Brain microvascular endothelial cell (primary cell): ENCODE results near the gene PATJ.

Experiments
- DNase-seq: peaks from one replicate; pipeline ENCODE4 v3.0.0-alpha.2; 2020
- H3K27ac ChIP-seq: fragments of 250-450 bp; sonication (Bioruptor Pico); 2 replicates; pipeline ENCODE4 v1.5.1; 2020; ENCODE audit warnings: mild to moderate bottlenecking, moderate library complexity
- H3K27me3 ChIP-seq: fragments of 250-450 bp; sonication (Bioruptor Pico); replicated peaks from 2 replicates; pipeline ENCODE4 v1.5.1; 2020; ENCODE audit warnings: mild to moderate bottlenecking
- H3K36me3 ChIP-seq: fragments of 250-450 bp; sonication (Bioruptor Pico); replicated peaks from 2 replicates; pipeline ENCODE4 v1.5.1; 2020; ENCODE audit warnings: mild to moderate bottlenecking
- H3K4me3 ChIP-seq: 2 replicates; pipeline ENCODE4 v1.5.1; 2011; ENCODE audit warnings: low read depth, mild to moderate bottlenecking, control low read depth, low read length, moderate library complexity
- CTCF ChIP-seq: IDR thresholded peaks from 2 replicates; pipeline ENCODE4 v1.5.1; 2011; ENCODE audit warnings: low read depth, mild to moderate bottlenecking, moderate library complexity, low read length, control low read depth, inconsistent platforms; ENCODE audit errors: missing control alignments
- in situ Hi-C: cut with HindIII; loops from 2 replicates; pipeline ENCODE4 v1.10.0; 2017; ENCODE audit warnings: low sequenced_read_pairs, low pct_ligation_motif_present

PATJ gene

DNA sequence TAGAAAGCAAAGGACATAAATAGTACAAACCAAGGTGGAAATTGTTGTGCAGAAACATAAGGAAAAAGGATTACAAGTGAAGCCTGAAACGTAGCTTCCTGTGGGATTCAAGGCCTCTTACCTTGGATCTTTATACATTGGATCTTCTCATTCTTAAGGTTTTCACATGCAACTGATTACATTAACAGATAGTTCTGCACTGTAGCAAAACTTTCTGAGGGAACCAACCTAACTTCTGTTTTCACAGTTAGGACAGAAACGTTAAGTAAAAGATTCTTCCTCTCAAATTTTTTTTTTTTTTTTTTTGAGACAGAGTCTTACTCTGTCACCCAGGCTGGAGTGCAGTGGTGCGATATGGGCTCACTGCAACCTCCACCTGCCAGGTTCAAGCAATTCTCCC is 9.6 kb upstream of the PATJ start:
- Histone ChIP-seq H3K4me3 (no peak overlapping the region), H3K27ac (no peak overlapping the region), H3K36me3 (no peaks in the 10 kb centered on the region), H3K27me3 (no peaks in the 10 kb centered on the region)
- no peak for TF ChIP-seq CTCF
- DNase-seq: no peak
- in situ Hi-C loops: no loop called here

DNA sequence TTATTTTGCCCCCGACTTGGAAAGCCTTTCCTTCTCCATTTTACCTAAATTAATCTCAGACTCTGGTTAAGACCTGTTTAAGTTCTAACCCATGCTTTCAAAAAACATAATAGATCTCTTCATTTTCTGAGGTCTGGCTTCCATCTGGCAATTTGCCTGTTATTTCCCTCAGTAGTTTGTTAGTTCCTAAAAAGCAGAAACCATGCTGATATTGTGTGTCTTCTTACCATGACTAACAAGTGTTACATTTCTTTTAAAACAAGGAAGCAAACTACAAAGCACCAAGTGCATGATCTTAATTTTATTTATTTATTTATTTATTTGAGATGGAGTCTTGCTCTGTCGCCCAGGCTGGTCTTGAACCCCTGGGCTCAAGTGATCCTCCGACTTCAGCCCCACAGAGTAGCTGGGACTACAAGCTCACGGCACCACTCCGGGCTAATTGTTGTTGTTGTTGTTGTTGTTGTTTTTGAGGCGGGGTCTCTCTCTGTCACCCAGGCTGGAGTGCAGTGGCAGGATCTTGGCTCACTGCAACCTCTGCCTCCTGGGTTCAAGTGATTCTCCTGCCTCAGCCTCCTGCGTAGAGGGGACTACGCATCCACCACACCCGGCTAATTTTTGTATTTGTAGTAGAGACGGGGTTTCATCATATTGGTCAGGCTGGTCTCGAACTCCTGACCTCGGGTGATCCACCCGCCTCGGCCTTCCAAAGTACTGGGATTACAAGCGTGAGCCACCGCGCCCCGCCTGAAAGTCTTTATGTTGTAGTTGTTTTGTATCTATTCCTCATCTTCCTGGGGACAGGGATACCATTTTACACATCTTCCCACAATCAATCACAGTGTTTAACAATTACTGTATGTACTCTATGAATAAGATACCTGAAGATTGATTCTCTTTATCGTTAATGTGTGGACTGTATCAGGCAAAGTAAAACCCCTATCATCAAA is 1.3 kb upstream of the PATJ start:
- in situ Hi-C loops: no loop called here
- Histone ChIP-seq H3K27ac (no peak overlapping the region), H3K27me3 (no peaks in the 10 kb centered on the region), H3K4me3 (no peak overlapping the region), H3K36me3 (no peaks in the 10 kb centered on the region)
- TF ChIP-seq CTCF: no peak
- no peak for DNase-seq

DNA sequence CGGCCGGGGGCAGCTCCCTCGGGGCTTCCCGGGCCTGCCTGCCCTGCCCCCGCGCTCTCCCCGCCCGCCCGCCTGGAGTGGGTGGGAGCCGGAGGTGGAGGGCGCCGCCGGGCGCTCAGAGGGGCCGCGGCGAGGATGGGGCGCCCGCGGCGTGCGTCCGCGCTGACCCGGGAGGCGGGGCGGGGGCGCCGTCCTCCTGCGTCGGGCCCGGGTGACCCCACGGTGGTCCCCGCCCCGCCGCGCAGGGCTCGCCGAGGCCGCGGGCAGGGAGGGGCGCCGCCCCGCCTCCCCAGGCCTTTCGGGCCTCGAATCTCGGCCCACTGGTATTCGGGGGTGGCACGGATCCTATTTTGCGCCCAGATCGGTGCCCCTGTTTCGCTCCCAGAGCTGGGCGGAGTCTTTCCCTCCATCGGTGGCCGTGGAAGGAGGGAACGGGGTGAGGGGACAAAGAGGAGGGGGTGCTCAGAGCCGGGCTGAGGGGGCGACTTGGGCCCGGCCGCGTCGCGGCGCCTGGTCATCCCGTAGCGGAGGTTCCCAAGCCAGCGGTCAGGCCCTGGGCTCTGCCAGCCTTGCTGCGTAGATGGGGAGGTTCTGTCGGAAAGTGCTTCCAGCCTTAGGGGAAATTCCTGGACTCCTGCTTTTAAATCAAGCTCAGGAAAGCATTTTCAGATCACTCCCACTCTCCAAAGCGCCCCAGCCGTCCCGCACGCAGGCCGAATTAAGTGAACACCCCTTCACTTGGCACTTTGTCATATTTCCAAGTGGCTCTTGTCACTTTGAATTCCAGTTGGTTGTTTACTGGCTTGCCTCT is 545 bp downstream of the PATJ start:
- no peak for DNase-seq
- H3K27ac ChIP-seq: no peak overlapping the region
- peak overlapping the region; percentile 66 for H3K4me3 ChIP-seq
- in situ Hi-C loops: no loop called here
- TF ChIP-seq CTCF: no peak
- no peaks in the 10 kb centered on the region for H3K36me3 ChIP-seq
- H3K27me3 ChIP-seq: no peaks in the 10 kb centered on the region

DNA sequence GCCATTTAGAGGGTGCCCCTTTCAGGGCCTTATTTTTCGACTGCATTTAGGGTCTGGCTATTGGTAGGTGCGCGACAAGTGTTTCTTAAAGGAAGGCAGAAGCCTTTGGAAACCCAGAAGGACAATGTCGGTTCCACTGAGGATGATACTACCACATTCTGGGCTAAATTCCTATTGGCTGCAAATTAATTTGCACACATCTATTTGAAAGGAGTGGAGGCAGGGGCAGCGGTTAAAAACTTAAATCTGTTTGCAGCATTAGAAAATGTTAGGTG is 1.1 kb downstream of the PATJ start:
- Histone ChIP-seq H3K27ac (no peak overlapping the region), H3K4me3 (peak overlapping the region; percentile 66), H3K27me3 (no peaks in the 10 kb centered on the region), H3K36me3 (no peaks in the 10 kb centered on the region)
- in situ Hi-C loops: no loop called here
- DNase-seq: no peak
- TF ChIP-seq CTCF: no peak

DNA sequence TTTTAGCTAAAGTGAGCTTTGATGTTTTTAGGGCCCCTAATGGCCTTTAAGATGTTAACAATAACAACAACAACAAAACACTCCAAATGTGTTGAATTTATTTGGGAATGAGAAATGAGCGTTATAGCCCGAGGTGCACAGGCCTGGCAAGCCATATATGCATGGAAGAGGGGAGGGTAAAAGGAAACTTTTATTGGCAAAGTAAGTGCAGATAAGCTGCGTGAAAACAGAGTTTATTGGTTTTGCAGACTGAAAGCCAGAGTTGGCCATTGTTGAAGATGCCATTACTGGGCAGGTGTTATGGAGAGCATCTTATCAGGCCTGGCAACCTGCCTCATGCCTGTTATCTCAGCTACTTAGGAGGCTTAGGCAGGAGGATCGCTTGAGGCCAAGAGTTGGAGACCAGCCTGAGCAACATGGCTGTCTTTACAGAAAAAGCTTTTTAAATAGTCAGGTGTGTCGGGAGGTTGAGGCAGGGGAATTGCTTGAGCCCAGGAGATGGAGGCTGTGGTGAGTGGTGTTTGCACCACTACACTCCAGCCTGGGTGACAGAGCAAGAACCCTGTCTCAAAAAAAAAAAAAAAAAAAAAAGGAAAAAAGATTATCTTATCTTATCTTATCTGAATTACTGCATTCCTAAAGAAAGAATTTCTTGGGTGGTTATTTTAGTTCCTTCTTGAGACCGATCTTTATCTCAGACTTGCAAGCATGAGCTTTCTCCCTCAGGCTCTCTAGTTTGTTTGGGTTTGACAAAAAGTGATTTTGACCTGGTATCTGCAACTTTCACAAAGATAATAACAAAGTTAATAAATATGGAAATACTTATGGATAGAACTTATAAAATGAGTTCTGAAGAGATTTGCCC is 1.7 kb downstream of the PATJ start:
- in situ Hi-C loops: no loop called here
- Histone ChIP-seq H3K27me3 (no peaks in the 10 kb centered on the region), H3K4me3 (no peak overlapping the region), H3K27ac (no peak overlapping the region), H3K36me3 (no peaks in the 10 kb centered on the region)
- DNase-seq: peak; percentile 27
- TF ChIP-seq CTCF: no peak
